Bone marrow (tissue), 2 donors: Measurements from ENCODE around the gene PLK3.
"Not testable (repeated sequence)": the region's sequence is repeated elsewhere in the genome, so short reads cannot be mapped to it uniquely, and the experiment has no call there.

Experiments
- DNase-seq, 2 donors: peaks; one replicate each; lab custom pipeline; 2025; lab: John Stamatoyannopoulos, UW

PLK3 gene

DNA sequence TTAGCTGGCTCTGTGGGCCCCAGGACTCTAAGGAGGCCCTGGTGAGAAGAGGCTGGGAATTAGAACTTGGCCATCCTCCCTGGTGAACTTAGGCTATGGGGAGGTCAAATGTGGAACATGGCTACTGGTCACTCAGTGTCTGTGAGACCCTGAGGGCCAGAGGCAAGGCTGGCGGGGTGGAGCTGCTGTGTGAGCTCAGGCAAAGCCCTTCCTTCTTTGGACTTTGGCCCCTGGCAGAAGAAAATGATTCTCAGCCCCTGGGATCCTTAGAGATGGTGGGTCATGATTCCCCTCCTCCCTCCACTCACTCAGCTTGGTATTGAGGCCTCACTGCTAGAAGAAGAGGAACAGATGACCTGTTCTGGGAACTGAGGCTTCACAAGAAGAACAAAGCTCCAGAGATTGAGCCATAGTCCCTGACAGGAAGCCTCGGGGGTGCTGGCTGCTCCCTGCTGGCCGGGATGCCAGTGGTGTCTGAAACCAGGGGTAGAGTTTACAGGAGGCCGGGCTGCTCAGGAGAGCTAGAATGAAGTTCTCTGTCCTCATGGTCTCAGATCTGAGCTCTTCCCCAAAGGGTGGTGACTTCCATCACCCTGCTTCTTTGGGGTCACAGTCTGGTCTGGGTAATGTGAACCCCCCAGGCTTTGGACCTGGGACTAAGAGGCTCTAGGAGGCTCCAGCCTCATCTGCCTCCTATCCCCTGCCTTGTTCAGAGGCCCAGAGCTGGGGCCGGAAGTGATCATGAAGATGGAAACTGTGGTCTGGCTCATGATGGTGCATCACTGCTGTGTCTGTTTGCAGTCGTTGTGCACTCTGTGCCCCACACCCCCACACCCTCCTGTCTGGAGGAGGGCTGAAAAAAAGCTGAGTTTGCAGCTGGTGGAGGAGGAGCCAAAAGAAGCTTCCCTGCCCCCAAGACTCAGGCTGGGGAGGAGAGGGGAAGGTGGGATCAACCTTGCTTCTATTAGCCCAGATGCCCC, 9.1 kb downstream of the PLK3 start:
- DNase-seq: peak; percentile 48 to 86

DNA sequence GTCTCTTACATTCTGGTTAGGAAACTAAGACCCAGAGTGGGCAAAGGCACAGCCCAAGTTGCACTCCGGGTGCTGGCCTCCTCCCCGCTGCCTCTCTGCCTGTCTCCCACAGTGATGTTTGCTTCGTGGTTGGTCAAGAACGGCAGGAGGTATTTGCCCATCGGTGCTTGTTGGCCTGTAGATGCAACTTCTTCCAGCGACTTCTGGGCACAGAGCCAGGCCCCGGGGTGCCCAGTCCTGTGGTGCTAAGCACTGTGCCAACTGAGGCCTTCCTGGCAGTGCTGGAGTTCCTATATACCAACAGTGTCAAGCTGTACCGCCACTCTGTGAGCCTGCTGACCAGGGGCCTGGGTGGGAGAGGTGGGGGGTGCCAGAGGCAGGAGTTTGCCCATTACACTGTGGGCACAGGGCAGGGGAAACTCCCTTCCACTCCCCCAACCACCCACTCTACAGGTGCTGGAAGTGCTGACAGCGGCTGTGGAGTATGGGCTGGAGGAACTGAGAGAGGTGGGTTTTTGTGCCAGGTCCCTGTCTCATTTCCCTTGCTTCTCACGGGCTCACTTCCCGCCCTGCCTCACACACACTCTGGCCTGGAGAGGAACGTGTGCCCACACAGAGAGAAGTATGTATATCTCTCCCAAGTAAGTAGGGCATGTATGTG, 10.1 kb downstream of the PLK3 start:
- no peak for DNase-seq

DNA sequence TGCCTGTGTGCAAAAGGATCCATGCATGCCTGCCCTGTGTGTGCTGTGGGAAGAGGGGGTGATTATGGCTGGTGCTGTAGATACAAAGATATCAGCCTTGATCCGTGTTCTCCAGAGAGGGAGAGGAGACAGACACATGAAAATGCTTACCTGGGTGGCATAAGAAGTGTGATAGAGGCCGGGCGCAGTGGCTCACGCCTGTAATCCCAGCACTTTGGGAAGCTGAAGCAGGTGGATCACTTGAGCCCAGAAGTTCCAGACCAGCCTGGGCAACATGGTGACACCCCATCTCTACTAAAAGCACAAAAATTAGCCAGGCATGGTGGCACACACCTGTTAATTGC, 10.6 kb downstream of the PLK3 start:
- not testable (repeated sequence) for DNase-seq

DNA sequence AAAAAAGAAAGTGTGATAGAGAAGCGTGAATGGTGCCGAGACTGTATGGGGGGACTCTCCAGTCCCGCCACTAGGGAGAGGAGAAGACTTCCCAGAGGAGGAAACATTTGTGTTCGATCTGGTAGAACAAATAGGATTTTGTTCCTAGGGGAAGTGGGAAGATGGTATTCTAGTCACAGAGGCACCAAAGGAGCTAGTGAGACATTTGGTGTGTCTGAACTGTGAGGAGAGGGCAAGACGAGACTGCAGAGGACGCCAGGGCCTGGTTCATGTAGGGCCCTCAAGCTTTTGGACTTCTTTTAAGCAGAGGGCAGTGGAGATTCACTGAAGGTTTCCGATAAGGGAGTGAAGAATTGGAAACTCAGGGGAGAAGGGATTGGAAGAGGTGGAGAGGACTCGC, 11.1 kb downstream of the PLK3 start:
- no peak for DNase-seq

DNA sequence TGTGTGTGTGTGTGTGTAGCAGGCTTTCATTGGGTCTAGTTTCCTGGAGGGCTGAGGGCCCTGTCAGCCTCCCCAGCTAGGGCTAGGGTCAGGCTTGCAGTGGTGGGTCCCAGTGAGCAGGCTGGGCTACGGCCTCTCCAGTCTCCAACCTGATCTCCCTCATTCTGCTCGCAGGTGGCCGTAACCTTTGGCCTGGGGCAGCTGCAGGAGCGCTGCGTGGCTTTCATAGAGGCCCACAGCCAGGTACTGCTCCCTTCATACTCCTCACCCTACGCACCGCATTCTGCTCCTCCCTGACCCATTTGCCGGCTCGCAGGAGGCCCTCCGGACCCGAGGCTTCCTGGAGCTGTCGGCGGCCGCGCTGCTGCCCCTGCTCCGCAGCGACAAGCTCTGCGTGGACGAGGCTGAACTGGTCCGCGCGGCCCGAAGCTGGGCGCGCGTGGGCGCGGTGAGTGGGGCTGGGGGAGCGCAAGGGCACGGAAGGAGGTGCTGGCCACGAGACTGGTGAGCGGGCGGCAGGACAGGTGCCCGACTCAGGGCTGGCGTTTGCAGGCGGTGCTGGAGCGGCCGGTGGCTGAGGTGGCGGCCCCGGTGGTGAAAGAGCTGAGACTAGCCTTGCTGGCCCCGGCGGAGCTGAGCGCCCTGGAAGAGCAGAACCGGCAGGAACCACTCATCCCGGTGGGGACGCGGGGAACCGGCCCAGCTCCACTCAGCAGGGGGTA, 12.8 kb downstream of the PLK3 start:
- no peak for DNase-seq

DNA sequence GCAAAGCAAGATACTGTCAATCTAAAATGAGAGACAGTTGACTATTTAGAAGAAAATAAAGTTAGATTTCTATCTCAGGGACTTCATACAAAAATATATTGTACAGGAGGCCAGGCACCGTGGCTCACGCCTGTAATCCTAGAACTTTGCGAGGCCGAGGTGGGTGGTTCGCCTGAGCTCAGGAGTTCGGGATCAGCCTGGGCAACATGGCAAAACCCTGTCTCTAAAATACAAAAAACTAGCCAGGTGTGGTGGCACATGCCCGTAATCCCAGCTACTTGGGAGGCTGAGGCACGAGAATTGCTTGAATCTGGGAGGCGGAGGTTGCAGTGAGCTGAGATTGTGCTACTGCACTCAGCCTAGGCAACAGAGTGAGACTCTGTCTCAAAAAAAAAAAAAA, 15.7 kb downstream of the PLK3 start:
- not testable (repeated sequence) for DNase-seq

DNA sequence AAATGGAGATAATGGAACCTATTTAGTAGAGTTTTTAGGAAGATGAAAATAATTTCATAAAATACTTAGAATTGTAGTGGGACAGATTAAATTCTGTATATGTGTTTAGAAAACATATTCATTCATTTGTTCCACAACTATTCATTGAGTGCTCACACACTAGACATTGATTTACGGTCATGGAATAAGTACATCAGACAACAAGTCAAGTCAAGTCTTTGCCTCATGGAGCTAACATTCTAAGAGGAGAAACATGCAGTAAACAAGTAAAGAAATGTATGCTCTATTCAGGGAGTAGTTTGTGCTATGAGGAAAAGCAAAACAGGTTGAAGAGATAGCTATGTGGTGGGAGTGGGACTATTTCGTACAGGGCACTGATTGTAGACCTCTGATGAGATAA, 17.1 kb downstream of the PLK3 start:
- DNase-seq: no peak

DNA sequence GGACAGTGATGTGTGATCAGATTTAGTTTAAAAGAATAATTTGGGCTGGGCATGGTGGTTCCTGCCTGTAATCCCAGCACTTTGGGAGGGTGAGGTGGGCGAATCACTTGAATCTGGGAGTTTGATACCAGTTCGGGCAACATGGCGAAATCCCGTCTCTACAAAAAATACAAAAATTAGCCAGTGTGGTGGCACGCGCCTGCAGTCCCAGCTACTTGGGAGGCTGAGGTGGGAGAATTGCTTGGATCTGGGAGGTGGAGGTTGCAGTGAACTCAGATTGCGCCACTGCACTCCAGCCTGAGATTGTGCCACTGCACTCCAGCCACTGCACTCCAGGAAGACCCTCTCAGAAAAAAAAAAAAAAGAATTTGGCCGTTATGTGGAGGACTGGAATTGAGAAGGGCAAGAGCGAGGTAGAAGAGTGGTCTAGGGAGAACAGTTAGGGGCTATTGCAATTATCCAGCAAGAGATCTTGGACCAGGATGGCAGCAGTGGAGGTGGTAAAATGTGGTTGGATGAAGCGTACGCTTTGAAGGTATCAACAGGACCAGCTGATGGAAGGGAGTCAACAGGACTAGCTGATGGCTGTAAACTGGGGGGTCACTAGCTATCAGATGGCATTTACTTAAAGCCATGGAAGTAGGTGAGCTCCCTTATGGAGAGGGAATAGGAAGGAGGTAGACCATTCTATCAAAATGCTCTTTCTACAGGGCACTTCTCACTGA, 17.8 kb downstream of the PLK3 start:
- no peak for DNase-seq

DNA sequence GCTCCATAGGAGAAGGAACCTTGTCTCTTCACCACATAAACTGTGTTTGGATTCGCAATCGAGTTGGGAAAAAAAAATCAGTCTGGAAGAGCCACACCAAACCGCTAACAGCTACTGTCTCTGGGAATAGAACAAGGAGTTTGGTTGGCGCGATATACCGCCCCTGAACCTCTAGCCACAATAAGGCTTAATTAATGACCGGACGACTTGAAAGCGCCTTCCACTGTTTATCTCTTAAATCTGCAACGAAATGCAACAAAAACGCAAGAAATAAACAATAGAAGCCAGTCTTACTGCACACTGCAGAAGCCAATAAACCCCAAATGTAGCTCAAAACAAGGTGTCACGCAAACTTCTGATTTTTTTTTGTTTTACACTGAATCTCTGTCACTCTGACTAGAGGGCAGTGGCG, 19.0 kb downstream of the PLK3 start:
- no peak for DNase-seq

DNA sequence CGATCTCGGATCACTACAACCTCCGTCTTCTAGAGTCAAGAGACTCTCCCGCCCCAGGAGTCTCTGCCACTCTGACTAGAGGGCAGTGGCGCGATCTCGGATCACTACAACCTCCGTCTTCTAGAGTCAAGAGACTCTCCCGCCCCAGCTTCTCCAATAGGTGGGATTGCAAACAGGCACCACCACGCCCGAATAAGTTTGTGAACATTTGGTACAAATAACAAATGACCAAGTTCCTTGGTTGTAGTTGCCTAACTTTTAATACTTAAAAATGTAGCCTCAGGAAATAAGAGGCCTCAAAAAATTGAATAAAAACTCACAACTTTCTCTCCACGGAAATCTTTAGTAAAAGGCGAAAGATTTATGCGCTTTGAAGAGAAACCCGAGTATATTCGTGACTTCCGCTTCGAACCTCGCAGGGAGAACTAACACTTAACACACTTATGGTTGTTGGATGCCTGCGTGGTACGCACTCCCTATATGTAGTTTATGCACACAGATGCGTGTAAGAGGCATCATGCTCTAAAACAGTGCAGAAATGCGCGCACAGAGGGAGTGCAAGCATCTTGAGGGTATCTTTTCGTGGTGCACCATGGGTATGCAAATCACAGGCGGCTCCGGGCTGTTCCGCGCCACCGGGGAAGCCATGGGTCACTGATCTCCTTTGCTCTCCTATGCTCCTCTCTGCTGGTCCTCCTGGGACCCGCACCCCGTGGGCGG, 19.6 kb downstream of the PLK3 start:
- DNase-seq: peak; percentile 86 to 90

DNA sequence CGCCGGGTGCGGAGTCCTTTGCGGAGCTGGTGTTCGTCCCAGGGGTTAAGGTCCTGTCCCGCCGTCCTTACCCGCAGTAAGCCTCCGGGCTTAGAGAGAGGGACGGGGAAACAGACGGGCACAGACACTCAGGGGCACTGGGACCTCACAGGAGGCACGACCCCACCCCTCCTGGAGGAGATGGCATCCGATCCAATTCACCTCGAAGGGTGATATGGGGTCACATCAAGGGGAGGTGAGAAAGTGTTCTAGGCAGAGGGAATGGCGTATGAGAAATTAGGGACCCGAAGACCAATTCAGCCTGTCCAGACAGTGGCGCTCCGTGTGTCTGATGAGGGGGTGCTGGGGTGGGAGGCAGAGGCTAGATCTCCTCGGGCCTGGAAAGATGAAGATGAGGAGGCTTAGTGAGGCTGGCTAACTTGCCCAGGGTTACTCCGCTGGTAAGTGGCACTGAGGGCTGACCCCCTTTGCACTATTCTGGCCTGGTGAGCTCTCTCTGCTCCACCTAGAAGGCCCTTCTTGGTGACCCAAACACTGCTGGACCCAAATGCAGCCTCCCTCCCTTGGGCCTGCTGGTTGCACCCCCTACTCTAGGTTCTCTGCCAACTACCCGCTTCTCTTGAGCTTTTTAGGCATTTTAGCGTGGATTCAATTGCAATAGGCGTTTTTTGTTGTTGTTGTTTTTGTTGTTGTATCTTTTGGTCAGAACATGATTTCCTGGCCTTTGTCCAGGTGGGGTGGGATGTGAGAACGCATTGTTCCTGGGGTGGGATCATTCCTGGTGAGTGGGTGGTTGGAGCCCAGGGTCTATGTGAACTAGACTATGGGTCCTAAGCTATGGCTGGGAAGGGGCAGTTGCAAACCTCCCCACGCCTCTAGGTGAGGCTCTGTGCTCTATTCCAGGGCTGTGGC, 20.4 kb downstream of the PLK3 start:
- DNase-seq: peak in 1 of 2 donors; percentile 79

DNA sequence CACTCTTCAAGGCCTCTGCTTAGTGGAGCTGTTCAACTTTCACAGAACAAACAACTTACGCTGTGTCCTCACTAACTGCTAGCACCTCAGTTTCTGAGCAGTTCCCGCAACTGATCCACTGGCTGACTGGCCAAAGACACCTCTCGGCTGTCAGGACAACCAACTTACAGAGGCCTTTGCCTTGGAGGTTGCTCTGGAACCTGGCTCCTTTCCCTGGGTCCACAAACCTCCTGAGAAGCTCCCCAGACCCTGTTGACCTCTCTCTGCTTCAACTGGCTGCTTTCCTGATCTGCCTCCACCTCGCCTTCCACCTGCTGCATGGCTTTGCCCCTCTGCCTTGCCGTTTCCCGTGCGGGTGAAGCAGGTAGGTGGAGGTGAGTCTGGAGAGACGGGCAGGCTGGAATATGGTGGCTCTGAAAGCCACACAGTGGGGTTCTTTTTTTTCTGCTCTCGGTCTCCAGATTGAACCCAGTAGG, 21.1 kb downstream of the PLK3 start:
- DNase-seq: no peak

DNA sequence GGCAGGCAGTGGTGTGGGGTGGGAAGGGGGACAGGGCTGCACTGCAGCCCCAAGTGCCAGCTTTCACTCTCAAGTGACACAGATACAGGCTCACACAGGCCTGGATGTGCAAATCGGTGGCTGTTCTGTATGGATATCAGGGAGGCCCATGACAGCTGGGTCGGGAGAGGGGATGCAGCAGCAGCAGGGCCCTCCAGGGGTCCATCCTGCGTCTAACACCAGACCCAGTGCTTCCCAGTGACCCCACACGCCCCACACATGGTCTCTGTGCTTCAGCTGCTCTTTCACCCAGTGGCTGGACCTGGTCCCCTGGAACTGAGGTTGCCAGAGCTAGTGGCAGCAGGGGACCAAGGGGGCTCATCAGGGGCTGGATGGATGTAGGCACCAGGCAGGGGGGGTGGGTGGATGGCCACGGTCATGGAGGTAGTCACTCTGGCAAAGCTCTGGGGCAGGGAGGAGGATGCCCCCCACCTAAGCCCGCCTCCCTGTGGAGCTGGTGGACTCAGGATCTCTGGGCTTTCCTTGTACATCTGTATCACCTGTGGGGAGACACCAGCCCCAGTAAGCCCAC, 22.0 kb downstream of the PLK3 start:
- no peak for DNase-seq

DNA sequence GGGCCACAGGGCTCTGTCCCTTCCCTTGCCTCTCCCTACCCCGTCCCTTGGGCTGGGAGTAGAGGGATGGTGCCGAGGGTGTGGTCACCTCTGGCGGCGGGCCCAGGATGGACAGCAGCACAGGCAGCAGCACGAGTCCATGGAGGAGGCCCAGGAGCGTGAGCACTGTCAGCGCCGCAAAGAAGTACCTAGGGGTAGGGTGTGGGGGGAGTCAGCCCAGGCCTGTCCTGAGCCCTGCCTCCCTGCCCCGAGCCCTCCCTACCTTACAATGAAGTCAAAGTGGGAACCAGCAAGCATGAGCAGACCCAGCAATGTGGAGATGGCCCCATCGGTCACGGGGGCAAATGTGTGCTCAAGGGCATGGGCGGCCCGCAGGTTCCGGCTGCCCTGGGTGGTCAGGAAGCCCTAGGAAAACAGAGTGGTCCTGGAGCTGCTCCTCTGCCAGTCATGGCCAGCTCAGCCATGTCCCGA, 22.8 kb downstream of the PLK3 start:
- no peak for DNase-seq

DNA sequence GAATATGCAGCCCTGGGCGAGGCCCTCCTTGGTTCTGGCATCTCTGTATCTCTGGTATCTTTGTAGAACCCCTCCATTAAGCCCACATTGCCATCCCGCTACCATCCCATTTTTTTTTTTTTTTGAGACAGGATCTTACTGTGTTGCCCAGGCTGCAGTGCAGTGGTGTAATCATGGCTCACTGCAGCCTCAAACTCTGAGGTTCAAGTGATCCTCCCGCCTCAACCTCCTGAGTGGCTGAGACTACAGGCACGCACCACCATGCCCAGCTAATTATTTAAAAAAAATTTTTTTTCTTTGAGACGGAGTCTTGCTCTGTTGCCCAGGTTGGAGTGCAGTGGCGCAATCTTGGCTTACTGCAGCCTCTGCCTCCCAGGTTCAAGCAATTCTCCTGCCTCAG, 24.2 kb downstream of the PLK3 start:
- DNase-seq: not testable (repeated sequence)

DNA sequence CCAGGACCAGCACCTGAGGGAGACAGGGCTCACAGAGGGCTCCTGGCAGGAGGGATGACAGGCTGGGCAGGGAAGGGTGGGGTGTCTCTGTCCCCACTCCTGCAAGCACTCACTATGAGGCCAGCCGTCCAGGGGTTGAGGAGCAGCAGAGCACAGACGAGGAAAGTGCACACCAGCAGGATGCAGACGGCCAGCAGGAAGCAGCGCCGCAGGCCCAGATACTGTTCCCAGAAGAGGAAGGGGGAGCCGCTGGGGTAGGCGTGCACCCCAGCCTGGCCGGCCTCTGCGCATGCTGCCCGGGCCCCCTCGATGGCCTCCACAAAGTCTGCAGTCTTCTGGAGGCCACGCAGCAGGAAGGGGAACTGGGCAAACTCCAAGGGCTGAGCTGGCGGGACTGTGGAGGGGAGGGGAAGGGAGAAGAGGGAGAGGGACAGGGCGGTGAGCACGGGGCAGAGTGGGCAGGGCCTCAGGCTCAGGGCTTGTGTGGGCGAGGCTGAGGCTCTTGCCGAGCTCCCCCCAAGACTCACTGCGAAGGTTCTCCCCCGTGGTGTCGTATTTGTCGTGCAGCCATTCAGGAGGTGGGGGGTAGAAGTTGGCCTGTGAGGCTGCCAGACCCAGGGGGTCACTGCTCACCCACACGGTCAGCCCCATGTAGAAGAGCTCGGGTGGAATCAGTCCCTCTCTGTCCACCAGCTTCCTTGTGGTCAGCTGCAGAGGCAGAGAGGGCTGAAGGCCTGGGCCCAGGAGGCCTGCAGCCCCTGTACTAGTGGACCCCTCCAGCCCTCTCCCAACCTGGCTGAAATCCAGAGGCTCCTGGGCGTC, 26.4 kb downstream of the PLK3 start:
- peak; percentile 27 to 75 for DNase-seq

DNA sequence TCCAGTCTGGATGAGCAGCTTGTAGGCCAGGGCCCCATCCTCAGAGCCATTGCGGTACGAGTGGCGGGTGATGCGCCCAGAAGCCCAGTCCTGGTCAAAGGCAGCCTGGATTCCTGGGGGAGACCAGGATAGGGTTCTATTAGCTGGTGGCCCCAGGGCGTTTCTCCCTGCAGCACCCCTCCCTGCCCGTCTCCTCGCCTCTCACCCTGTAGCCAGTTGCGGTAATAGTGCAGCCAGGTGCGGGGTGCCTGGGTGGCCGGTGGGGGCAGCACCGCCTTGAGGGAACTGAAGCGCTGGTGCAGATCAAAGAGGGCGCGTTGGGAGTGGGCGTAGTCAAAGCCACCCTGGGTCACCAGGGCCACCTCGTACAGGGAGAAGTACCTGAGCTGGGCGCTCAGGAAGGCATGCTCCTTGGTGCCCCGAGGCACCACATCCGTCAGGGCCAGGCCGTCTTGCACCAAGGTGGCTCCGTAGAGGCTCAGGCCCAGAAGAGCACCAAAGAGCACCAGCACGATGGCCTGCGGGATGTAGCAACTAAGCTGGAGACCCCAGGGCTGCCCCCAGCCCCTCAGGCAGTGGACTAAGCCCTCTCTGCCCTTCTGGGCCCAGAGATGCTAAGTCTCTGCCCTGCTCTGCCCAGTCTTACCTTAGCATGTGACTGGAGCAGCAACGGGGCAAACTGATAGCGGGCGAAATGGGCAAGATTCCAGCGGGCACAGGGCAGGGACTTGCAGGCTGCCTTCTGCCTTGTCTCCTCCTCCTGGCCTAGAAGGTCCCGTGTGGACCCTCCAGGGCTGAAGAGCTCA, 27.2 kb downstream of the PLK3 start:
- no peak for DNase-seq
